ENCODE results near the gene SLC38A3.
A peak's percentile ranks its signal among the peaks of the same experiment; 100 is the strongest.

Gene SLC38A3

GRCh38 chr3:50169232-50169832 lies 35.7 kb upstream of the SLC38A3 start:
- H3K4me1 ChIP-seq (ENCODE audit: control insufficient read depth, insufficient read depth, low read length, unreplicated experiment) = peaks cover 75% of the 10 kb centered on the region
- H3K79me2 ChIP-seq (ENCODE audit: control insufficient read depth, insufficient read depth, low read length, unreplicated experiment) = peaks cover 19% of the 10 kb centered on the region
- no peaks in the 10 kb centered on the region for H3K27me3 ChIP-seq (ENCODE audit: insufficient read depth, low read length)
- peak overlapping the region; percentile 95; the same call in 1 of the 2 replicates for H3K27ac ChIP-seq (ENCODE audit: low read depth, low read length)
- H2AFZ ChIP-seq (ENCODE audit: low read length, unreplicated experiment) = no peak overlapping the region
- H3K4me3 ChIP-seq (ENCODE audit: low read depth, low read length) = no peak overlapping the region
- H3K36me3 ChIP-seq (ENCODE audit: insufficient read depth, low read length) = no peaks in the 10 kb centered on the region

GRCh38 chr3:50169858-50170257 lies 35.2 kb upstream of the SLC38A3 start:
- H3K79me2 ChIP-seq (ENCODE audit: control insufficient read depth, insufficient read depth, low read length, unreplicated experiment) = peaks cover 19% of the 10 kb centered on the region
- H3K36me3 ChIP-seq (ENCODE audit: insufficient read depth, low read length) = no peaks in the 10 kb centered on the region
- H2AFZ ChIP-seq (ENCODE audit: low read length, unreplicated experiment) = no peak overlapping the region
- H3K4me1 ChIP-seq (ENCODE audit: control insufficient read depth, insufficient read depth, low read length, unreplicated experiment) = peaks cover 70% of the 10 kb centered on the region
- no peaks in the 10 kb centered on the region for H3K27me3 ChIP-seq (ENCODE audit: insufficient read depth, low read length)
- peak overlapping the region; percentile 95 for H3K27ac ChIP-seq (ENCODE audit: low read depth, low read length)
- H3K4me3 ChIP-seq (ENCODE audit: low read depth, low read length) = no peak overlapping the region

GRCh38 chr3:50170689-50171088 lies 34.4 kb upstream of the SLC38A3 start:
- Histone ChIP-seq H3K27ac (ENCODE audit: low read depth, low read length) (peak overlapping the region; percentile 95), H3K4me3 (ENCODE audit: low read depth, low read length) (peak overlapping the region; percentile 39; the same call in 1 of the 2 replicates), H2AFZ (ENCODE audit: low read length, unreplicated experiment) (peak overlapping the region; percentile 31), H3K36me3 (ENCODE audit: insufficient read depth, low read length) (no peaks in the 10 kb centered on the region), H3K79me2 (ENCODE audit: control insufficient read depth, insufficient read depth, low read length, unreplicated experiment) (peaks cover 19% of the 10 kb centered on the region), H3K27me3 (ENCODE audit: insufficient read depth, low read length) (no peaks in the 10 kb centered on the region), H3K4me1 (ENCODE audit: control insufficient read depth, insufficient read depth, low read length, unreplicated experiment) (peaks cover 61% of the 10 kb centered on the region)

GRCh38 chr3:50171540-50172301 lies 33.4 kb upstream of the SLC38A3 start:
- peak overlapping the region; percentile 95 for H3K27ac ChIP-seq (ENCODE audit: low read depth, low read length)
- no peaks in the 10 kb centered on the region for H3K36me3 ChIP-seq (ENCODE audit: insufficient read depth, low read length)
- H3K4me1 ChIP-seq (ENCODE audit: control insufficient read depth, insufficient read depth, low read length, unreplicated experiment) = peaks cover 51% of the 10 kb centered on the region
- no peaks in the 10 kb centered on the region for H3K27me3 ChIP-seq (ENCODE audit: insufficient read depth, low read length)
- H2AFZ ChIP-seq (ENCODE audit: low read length, unreplicated experiment) = no peak overlapping the region
- peaks cover 14% of the 10 kb centered on the region for H3K79me2 ChIP-seq (ENCODE audit: control insufficient read depth, insufficient read depth, low read length, unreplicated experiment)
- no peak overlapping the region for H3K4me3 ChIP-seq (ENCODE audit: low read depth, low read length)

- Histone ChIP-seq H3K79me2 (ENCODE audit: control insufficient read depth, insufficient read depth, low read length, unreplicated experiment) (peaks cover 9% of the 10 kb centered on the region), H3K36me3 (ENCODE audit: insufficient read depth, low read length) (no peaks in the 10 kb centered on the region), H3K4me3 (ENCODE audit: low read depth, low read length) (no peak overlapping the region), H3K4me1 (ENCODE audit: control insufficient read depth, insufficient read depth, low read length, unreplicated experiment) (peaks cover 42% of the 10 kb centered on the region), H3K27ac (ENCODE audit: low read depth, low read length) (peak overlapping the region; percentile 46; the same call in 1 of the 2 replicates), H2AFZ (ENCODE audit: low read length, unreplicated experiment) (no peak overlapping the region), H3K27me3 (ENCODE audit: insufficient read depth, low read length) (no peaks in the 10 kb centered on the region)
These were observed 32.3 kb upstream of the SLC38A3 start for GRCh38 chr3:50172626-50173220.

- H3K4me1 ChIP-seq (ENCODE audit: control insufficient read depth, insufficient read depth, low read length, unreplicated experiment) = peaks cover 34% of the 10 kb centered on the region
- no peak overlapping the region for H3K27ac ChIP-seq (ENCODE audit: low read depth, low read length)
- H3K27me3 ChIP-seq (ENCODE audit: insufficient read depth, low read length) = no peaks in the 10 kb centered on the region
- no peaks in the 10 kb centered on the region for H3K36me3 ChIP-seq (ENCODE audit: insufficient read depth, low read length)
- no peak overlapping the region for H3K4me3 ChIP-seq (ENCODE audit: low read depth, low read length)
- no peak overlapping the region for H2AFZ ChIP-seq (ENCODE audit: low read length, unreplicated experiment)
- H3K79me2 ChIP-seq (ENCODE audit: control insufficient read depth, insufficient read depth, low read length, unreplicated experiment) = peaks cover 3% of the 10 kb centered on the region
These were observed 31.2 kb upstream of the SLC38A3 start for GRCh38 chr3:50173685-50174516.

GRCh38 chr3:50174517-50174895 lies 30.6 kb upstream of the SLC38A3 start:
- H3K36me3 ChIP-seq (ENCODE audit: insufficient read depth, low read length) = no peaks in the 10 kb centered on the region
- H2AFZ ChIP-seq (ENCODE audit: low read length, unreplicated experiment) = no peak overlapping the region
- peaks cover 32% of the 10 kb centered on the region for H3K4me1 ChIP-seq (ENCODE audit: control insufficient read depth, insufficient read depth, low read length, unreplicated experiment)
- H3K4me3 ChIP-seq (ENCODE audit: low read depth, low read length) = no peak overlapping the region
- H3K27ac ChIP-seq (ENCODE audit: low read depth, low read length) = no peak overlapping the region
- peaks cover 3% of the 10 kb centered on the region for H3K79me2 ChIP-seq (ENCODE audit: control insufficient read depth, insufficient read depth, low read length, unreplicated experiment)
- H3K27me3 ChIP-seq (ENCODE audit: insufficient read depth, low read length) = no peaks in the 10 kb centered on the region

GRCh38 chr3:50174947-50175524 lies 30.0 kb upstream of the SLC38A3 start:
- H3K27me3 ChIP-seq (ENCODE audit: insufficient read depth, low read length) = no peaks in the 10 kb centered on the region
- H2AFZ ChIP-seq (ENCODE audit: low read length, unreplicated experiment) = no peak overlapping the region

GRCh38 chr3:50177346-50177745 lies 27.7 kb upstream of the SLC38A3 start:
- no peak overlapping the region for H3K4me3 ChIP-seq (ENCODE audit: low read depth, low read length)
- H3K27me3 ChIP-seq (ENCODE audit: insufficient read depth, low read length) = no peaks in the 10 kb centered on the region
- H3K79me2 ChIP-seq (ENCODE audit: control insufficient read depth, insufficient read depth, low read length, unreplicated experiment) = no peaks in the 10 kb centered on the region
- no peaks in the 10 kb centered on the region for H3K36me3 ChIP-seq (ENCODE audit: insufficient read depth, low read length)
- H3K4me1 ChIP-seq (ENCODE audit: control insufficient read depth, insufficient read depth, low read length, unreplicated experiment) = peaks cover 3% of the 10 kb centered on the region
- no peak overlapping the region for H3K27ac ChIP-seq (ENCODE audit: low read depth, low read length)
- H2AFZ ChIP-seq (ENCODE audit: low read length, unreplicated experiment) = no peak overlapping the region

More at GRCh38 chr3:50174947-50175524, 30.0 kb upstream of the SLC38A3 start:
- H3K79me2 ChIP-seq (ENCODE audit: control insufficient read depth, insufficient read depth, low read length, unreplicated experiment) = peaks cover 3% of the 10 kb centered on the region
- H3K4me1 ChIP-seq (ENCODE audit: control insufficient read depth, insufficient read depth, low read length, unreplicated experiment) = peaks cover 26% of the 10 kb centered on the region
- H3K27ac ChIP-seq (ENCODE audit: low read depth, low read length) = no peak overlapping the region
- H3K36me3 ChIP-seq (ENCODE audit: insufficient read depth, low read length) = no peaks in the 10 kb centered on the region
- no peak overlapping the region for H3K4me3 ChIP-seq (ENCODE audit: low read depth, low read length)

- Histone ChIP-seq H3K36me3 (ENCODE audit: insufficient read depth, low read length) (no peaks in the 10 kb centered on the region), H3K79me2 (ENCODE audit: control insufficient read depth, insufficient read depth, low read length, unreplicated experiment) (no peaks in the 10 kb centered on the region), H3K4me3 (ENCODE audit: low read depth, low read length) (no peak overlapping the region), H3K27ac (ENCODE audit: low read depth, low read length) (no peak overlapping the region), H2AFZ (ENCODE audit: low read length, unreplicated experiment) (no peak overlapping the region), H3K27me3 (ENCODE audit: insufficient read depth, low read length) (no peaks in the 10 kb centered on the region), H3K4me1 (ENCODE audit: control insufficient read depth, insufficient read depth, low read length, unreplicated experiment) (no peaks in the 10 kb centered on the region)
These were observed 25.4 kb upstream of the SLC38A3 start for GRCh38 chr3:50179710-50180109.
